Mucosa of descending colon (tissue), 3 donors: ENCODE results near the gene MACROH2A1. TPM values are rescaled to one million over a fixed set of nuclear protein-coding genes. Genes with fewer than 3 reads are reported as not detected.

ENCODE experiments used
- ATAC-seq: fragments of 200-7000 bp; cut with Tn5 transposase; one replicate; pipeline ENCODE4 v1.9.1; 2020; ENCODE audit warnings: mild to moderate bottlenecking, moderate library complexity
- DNase-seq, 3 donors: peaks; one replicate each; pipeline ENCODE4 v3.0.0-alpha.2; 2020
- H3K36me3 ChIP-seq: fragments of 200-600 bp; one replicate; pipeline ENCODE4 v1.8.0; 2021; ENCODE audit warnings: low read depth, mild to moderate bottlenecking
- H3K4me1 ChIP-seq: fragments of 200-600 bp; one replicate; pipeline ENCODE4 v1.8.0; 2021; ENCODE audit warnings: low read depth, mild to moderate bottlenecking
- H3K4me3 ChIP-seq: fragments of 200-600 bp; one replicate; pipeline ENCODE4 v1.8.0; 2021; ENCODE audit warnings: mild to moderate bottlenecking
- H3K9me3 ChIP-seq: fragments of 200-600 bp; one replicate; pipeline ENCODE4 v1.8.0; 2021; ENCODE audit warnings: mild to moderate bottlenecking
- CTCF ChIP-seq: fragments of 200-600 bp; IDR thresholded peaks from one replicate; pipeline ENCODE4 v1.8.0; 2022; ENCODE audit warnings: antibody characterized with exemption, mild to moderate bottlenecking
- intact Hi-C, 2 donors: fragments of 100-400 bp; cut with DNase I in 1 of 2; cut with micrococcal nuclease in 1 of 2; formaldehyde crosslinking; loops; one replicate each; pipeline versions ENCODE4 v1.11.0 to v1.11.1; 2022; cut with DNase I, micrococcal nuclease
- total RNA-seq, 3 donors: library from RNA; stranded (reverse); fragmentation: NEBNext Ultra II Directional in 2 of 3; extraction: Animal tissue kit (Norgen Biotek cat#: 25700) in 2 of 3; gene quantifications; one replicate each; pipeline versions ENCODE4 v1.2.1 to v1.2.4, GENCODE V29; 2021 to 2023
- donor health status: DM: no; HTN: no; CAD: no; lungs with moderate emphysema.
- donor health status: DM: no; HTN: no; CAD: no.
- donor health status: DM: no; HTN: yes; CAD: no.

The MACROH2A1 gene
- total RNA-seq, 3 donors from 2014 or later: 170 to 255 (median 243) TPM

GRCh38 chr5:135398160-135398854 lies 724 bp downstream of the MACROH2A1 start:
- no peaks in the 10 kb centered on the region for H3K36me3 ChIP-seq
- H3K4me3 ChIP-seq: peak overlapping the region; percentile 55
- intact Hi-C loops: no loop called here
- no peak for TF ChIP-seq CTCF
- DNase-seq (peak; percentile 82 to 88 (median 83)), ATAC-seq (peak; percentile 81)
- no peaks in the 10 kb centered on the region for H3K9me3 ChIP-seq
- H3K4me1 ChIP-seq: peaks cover 27% of the 10 kb centered on the region

GRCh38 chr5:135397084-135397483 lies 1.9 kb downstream of the MACROH2A1 start:
- TF ChIP-seq CTCF: no peak
- intact Hi-C loops: no loop called here
- ATAC-seq: no peak

GRCh38 chr5:135396459-135397055 lies 2.5 kb downstream of the MACROH2A1 start:
- Histone ChIP-seq H3K4me3 (no peak overlapping the region), H3K36me3 (no peaks in the 10 kb centered on the region), H3K9me3 (no peaks in the 10 kb centered on the region), H3K4me1 (peaks cover 34% of the 10 kb centered on the region)
- intact Hi-C loops: no loop called here
- DNase-seq (no peak), ATAC-seq (no peak)
- no peak for TF ChIP-seq CTCF

More at GRCh38 chr5:135397084-135397483, 1.9 kb downstream of the MACROH2A1 start:
- no peak for DNase-seq
- Histone ChIP-seq H3K4me3 (no peak overlapping the region), H3K9me3 (no peaks in the 10 kb centered on the region), H3K36me3 (no peaks in the 10 kb centered on the region), H3K4me1 (peaks cover 30% of the 10 kb centered on the region)

GRCh38 chr5:135395866-135396265 lies 3.2 kb downstream of the MACROH2A1 start:
- DNase-seq (no peak), ATAC-seq (no peak)
- Histone ChIP-seq H3K4me3 (no peak overlapping the region), H3K36me3 (no peaks in the 10 kb centered on the region), H3K9me3 (no peaks in the 10 kb centered on the region), H3K4me1 (peaks cover 34% of the 10 kb centered on the region)
- TF ChIP-seq CTCF: no peak
- intact Hi-C loops: no loop called here

- DNase-seq (no peak), ATAC-seq (no peak)
- intact Hi-C loops: no loop called here
- no peak overlapping the region for H3K4me3 ChIP-seq
- H3K4me1 ChIP-seq: peaks cover 34% of the 10 kb centered on the region
- H3K36me3 ChIP-seq: no peaks in the 10 kb centered on the region
- no peaks in the 10 kb centered on the region for H3K9me3 ChIP-seq
- no peak for TF ChIP-seq CTCF
Observed at GRCh38 chr5:135395451-135395850, 3.6 kb downstream of the MACROH2A1 start.
